NK-92 (cell line): ENCODE results near the gene MSH2.
"Not testable (repeated sequence)": the region's sequence is repeated elsewhere in the genome, so short reads cannot be mapped to it uniquely, and the experiment has no call there.

Experiments used
- DNase-seq: peaks from one replicate; lab custom pipeline; 2025; ENCODE audit not compliant: unreplicated experiment; lab: John Stamatoyannopoulos, UW

Gene MSH2

DNA sequence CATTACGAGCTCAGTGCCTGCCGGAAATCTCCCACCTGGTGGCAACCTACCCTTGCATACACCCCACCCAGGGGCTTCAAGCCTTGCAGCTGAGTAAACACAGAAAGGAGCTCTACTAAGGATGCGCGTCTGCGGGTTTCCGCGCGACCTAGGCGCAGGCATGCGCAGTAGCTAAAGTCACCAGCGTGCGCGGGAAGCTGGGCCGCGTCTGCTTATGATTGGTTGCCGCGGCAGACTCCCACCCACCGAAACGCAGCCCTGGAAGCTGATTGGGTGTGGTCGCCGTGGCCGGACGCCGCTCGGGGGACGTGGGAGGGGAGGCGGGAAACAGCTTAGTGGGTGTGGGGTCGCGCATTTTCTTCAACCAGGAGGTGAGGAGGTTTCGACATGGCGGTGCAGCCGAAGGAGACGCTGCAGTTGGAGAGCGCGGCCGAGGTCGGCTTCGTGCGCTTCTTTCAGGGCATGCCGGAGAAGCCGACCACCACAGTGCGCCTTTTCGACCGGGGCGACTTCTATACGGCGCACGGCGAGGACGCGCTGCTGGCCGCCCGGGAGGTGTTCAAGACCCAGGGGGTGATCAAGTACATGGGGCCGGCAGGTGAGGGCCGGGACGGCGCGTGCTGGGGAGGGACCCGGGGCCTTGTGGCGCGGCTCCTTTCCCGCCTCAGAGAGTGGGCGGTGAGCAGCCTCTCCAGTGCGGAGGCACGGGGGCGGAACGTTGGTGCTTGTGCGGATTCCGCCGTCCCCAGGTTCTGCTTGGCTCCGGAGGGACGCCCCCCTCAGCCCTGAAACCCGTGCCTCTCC, at the start of gene MSH2:
Gene MSH2, plus strand, starts transcription at position 352 of the 804 bp plus-strand sequence. Its CDS starts 36 bp downstream, at position 388.
- DNase-seq = peak; percentile 57

- DNase-seq = no peak
Observed at GRCh38 chr2:47354013-47354847, 48.7 kb upstream of the MSH2 start.

GRCh38 chr2:47354848-47355204, 48.1 kb upstream of the MSH2 start:
- no peak for DNase-seq

- no peak for DNase-seq
Observed at GRCh38 chr2:47357483-47357882, 45.5 kb upstream of the MSH2 start.

DNA sequence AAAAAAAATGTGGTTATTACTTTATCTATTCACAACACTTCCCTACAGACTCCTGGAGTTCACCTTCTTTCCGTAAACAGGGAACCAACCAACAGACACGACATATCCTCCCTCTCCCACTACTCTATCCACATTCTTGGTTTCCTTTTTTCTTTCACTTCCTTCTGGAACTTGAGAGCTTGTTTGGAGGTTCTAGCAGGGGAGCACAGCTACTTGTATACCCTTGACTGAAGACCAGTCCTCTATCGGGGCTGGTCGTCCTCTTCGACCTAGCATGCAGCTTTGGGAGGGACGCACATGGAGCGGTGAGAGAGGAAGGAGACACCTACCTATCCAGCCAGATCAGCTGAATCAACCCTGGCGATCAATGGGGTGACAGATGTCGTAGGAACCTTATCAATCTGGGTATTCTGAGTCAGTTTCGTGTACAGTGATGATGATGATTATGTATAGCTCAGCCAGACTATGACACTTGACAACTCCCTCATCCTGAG, 43.5 kb upstream of the MSH2 start:
- no peak for DNase-seq

GRCh38 chr2:47360283-47360682, 42.7 kb upstream of the MSH2 start:
- DNase-seq = no peak

GRCh38 chr2:47360927-47361326, 42.0 kb upstream of the MSH2 start:
- no peak for DNase-seq

DNA sequence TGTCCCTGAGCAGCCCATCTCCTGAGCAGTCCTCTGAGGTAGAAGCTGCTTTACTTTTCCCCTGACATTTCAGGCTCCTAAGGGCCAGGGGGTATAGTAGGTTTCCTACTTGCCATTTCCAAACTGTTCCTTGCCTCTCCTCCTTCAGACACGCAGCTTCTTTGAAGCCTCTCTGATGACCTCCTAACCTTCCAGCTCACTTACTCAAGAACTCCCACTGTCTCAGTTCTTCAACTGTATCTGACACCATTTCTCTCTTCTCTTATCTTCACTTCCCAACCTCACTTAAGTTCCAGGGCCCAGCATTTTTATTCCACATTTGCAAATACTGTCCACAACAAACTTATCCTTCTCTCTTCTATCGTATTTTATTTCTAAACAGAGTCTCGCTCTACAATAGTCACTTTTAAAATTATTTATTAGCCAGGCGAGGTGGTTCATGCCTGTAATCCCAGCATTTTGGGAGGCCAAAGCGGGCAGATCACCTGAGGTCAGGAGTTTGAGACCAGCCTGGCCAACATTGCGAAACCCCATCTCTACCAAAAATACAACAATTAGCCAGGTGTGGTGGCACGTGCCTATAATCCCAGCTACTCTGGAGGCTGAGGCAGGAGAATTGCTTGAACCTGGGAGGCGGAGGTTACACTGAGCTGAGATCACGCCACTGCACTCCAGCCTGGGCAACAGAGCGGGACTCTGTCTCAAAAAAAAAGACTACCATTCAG, 41.3 kb upstream of the MSH2 start:
- not testable (repeated sequence) for DNase-seq

DNA sequence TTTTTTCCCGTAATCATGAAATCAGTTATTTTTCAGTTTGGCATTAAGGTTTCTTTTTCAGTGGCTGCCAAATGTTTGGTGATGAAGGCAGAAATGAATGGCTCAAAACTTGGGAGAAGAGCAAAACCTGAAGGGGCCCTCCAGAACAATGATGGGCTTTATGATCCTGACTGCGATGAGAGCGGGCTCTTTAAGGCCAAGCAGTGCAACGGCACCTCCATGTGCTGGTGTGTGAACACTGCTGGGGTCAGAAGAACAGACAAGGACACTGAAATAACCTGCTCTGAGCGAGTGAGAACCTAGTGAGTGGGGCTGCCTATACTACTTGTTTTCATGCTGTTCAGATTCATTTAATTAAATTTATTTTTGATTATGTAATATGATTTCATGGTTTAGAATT, 29.2 kb upstream of the MSH2 start:
- no peak for DNase-seq

- DNase-seq = no peak
Observed at GRCh38 chr2:47375307-47375706, 27.6 kb upstream of the MSH2 start.

GRCh38 chr2:47379384-47379783, 23.6 kb upstream of the MSH2 start:
- no peak for DNase-seq

DNA sequence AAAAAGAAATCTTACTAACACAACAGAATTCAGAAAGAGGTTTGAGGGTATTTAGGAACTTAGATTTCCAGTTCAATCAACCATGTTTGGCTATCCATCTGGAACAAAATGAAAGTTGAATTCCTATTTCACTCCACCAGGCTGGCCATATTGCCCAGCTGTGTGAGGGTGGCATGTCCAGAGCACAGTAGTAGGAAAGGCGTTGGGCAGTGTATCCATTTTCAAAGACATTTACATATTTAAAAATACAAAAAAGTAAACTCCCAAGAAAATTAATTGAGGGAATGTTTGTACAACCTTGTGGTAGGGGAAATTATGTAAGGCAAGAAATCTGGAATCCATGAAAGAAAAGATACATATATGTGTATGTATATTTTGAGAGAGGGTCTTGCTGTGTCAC, 21.5 kb upstream of the MSH2 start:
- no peak for DNase-seq

DNA sequence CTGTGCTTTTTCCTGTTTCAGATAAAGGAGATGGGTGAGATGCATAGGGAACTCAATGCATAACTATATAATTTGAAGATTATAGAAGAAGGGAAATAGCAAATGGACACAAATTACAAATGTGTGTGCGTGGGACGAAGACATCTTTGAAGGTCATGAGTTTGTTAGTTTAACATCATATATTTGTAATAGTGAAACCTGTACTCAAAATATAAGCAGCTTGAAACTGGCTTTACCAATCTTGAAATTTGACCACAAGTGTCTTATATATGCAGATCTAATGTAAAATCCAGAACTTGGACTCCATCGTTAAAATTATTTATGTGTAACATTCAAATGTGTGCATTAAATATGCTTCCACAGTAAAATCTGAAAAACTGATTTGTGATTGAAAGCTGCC, 16.4 kb upstream of the MSH2 start:
- no peak for DNase-seq

DNA sequence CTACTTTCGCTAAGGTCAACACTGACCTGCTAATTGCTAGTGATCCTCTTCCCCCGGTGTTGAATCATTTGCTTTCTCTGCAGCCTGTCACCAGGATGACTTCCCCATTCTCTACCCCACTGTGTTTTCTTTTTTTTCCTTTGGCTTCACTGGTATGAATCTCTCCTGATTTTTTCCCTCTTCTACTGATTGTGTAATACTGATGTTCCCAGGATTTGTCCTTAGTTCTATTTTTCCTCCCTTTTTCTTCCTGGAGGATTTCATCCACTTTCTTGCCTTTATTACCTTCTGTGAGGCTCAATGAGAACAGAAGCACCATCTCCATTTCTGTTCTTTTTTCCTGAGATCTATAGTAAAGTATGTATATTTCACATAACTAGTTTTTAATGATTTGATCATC, 14.1 kb upstream of the MSH2 start:
- no peak for DNase-seq

DNA sequence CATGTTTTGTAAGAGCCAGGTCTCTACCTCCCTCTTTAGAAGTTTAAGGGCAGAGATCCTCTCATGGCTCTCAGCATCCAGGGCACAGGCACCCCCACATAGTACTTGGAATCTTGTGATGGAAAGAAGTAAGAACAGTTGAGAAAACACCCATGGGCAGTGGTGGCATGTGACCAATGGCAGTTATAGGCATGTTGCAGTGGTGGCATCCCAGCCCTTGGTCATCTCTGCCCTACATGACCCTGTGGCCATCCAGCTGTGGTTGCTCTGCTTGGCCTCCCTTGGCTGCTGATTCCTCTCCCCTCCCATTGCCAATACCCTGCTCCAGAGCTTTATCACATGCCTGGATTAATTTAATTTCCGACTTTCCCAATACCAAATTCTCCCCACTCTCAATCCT, 13.3 kb upstream of the MSH2 start:
- DNase-seq = no peak

DNA sequence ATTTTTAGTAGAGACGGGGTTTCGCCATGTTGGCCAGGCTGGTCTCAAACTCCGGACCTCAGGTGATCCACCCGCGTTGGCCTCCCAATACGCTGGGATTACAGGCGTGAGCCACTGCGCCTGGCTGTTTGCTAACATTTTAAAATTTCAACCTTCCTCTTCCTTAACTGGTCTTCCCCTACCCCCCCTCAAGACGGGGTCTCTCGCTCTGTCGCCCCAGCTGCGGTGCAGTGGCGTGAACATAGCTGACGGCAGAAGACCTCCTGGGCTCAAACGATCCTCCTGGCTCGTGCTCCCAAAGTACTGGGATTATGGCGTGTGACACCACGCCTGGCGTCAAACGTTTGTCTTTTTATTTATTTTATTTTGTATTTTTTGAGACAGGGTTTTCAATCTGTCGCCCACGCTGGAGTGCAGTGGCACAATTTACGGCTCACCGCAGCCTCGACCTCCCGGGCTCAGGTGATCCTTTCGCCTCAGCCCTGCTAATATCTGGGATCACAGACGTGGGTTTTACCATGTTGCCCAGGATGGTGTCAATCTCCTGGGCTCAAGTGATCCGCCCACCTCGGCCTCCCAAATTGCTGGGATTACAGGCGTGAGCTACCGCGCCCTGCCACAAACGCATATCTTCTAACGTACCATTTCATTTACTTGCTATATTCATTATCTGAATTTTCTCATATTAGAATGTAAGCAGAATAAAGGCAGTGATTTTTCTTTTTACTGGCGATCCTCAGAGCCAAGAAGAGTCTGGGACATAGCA, 984 bp upstream of the MSH2 start:
- DNase-seq = no peak

DNA sequence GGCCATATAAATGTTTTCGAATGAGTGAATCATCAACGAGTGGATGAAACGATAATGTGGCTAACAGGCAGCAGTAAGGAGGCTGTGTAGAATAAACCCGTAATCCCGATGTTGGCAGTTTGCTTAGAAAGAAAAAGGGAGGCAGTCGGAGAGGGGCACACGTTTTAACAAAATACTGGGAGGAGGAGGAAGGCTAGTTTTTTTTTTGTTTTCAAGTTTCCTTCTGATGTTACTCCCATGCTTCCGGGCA, 476 bp upstream of the MSH2 start:
- DNase-seq = no peak

DNA sequence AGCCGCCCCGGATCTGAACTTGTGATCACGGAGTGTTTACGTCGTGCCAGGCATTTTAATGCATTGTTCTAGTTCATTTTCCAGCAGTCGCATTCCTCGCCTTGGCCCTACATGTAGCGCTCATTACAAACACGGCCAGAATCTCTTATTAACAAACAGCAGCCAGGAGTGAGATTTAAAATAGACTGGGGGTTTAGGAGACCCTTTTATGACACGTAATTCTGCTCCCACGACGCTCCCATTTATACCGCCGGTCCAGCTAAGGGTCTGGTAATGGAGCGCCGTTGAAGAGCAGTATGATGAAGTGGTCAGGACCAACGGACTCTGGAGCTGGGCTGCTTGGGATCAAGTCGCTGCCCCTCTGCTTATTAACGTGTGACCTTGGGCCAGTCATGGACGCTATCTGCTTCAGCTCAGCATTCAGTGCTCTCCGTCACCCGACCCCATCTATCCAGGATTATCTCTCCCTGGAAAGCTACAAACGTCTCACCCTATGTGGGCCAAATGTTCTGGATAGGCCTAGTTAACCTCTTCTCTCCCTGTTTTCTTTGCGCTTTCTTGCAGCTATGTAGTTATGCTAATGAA, 745 bp downstream of the MSH2 start:
- no peak for DNase-seq

DNA sequence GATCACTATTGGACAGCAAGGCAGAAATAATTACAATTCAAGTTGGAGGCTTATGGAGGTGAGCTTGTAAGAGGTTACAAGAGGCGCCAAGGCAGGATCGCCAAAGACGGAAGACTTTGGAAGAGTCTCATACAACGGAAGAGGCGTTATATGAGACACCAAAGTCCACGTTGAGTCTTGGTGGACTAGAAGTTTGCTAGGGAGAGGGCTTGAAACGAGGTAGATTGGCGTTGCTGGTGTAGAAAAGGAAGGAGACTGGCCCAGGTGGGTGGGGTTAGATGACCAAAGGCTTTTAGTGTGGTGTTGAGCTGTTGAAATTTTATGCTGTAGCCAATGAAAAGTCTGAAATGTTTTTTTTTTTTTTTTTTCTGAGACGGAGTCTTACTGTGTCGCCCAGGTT, 1.4 kb downstream of the MSH2 start:
- no peak for DNase-seq

DNA sequence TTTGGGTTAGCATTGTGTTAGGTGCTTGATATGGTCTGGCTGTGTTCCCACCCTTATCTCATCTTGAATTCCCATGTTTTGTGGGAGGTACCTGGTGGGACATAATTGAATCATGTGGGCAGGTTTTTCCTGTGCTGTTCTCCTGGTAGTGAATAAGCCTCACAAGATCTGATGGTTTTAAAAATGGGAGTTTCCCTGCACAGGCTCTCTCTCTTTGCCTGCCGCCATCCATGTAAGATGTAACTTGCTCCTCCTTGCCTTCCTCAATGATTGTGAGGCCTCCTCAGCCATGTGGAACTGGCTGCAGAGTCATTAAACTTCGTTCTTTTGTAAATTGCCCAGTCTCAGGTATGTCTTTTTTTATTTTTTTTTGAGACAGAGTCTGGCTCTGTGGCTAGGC, 2.8 kb downstream of the MSH2 start:
- no peak for DNase-seq
